ENCODE results near the gene CREB1. TPM values are rescaled to one million over a fixed set of nuclear protein-coding genes. Genes with fewer than 3 reads are reported as not detected.

Gene CREB1
- total RNA-seq, 1 experiment from 2014 or later = 43.5 TPM

DNA sequence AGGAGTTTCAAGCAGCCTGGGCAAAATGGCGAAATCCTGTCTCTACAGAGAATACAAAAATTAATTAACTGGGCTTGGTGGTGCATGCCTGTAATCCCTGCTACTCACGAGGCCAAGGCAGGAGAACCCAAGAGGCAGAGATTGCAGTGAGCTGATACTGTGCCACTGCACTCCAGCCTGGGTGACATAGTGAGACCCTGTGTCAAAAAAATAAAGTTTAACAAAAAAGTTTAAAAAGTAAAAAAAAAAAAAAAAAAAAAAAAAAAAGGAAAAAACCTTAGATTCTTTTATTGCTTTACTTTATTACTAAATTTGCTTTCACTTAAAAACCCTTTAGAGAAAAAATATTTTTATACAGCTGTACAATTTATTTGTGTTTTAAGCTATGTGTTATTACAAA lies 10.7 kb downstream of the CREB1 start:
- Histone ChIP-seq H3K9ac (ENCODE audit: low read length) (no peak overlapping the region), H3K36me3 (ENCODE audit: low read depth, low read length) (peaks cover 2% of the 10 kb centered on the region; the same call in 1 of the 2 replicates), H3K4me2 (ENCODE audit: low read length) (no peak overlapping the region), H3K9me2 (replicated peaks; ENCODE audit: low read length) (no peaks in the 10 kb centered on the region), H4K20me1 (ENCODE audit: low read length) (0 out of 2 replicates have a peak, but pooled peaks cover 3% of the 10 kb centered on the region), H3K4me1 (ENCODE audit: insufficient read depth, low read length) (no peaks in the 10 kb centered on the region), H3K27ac (ENCODE audit: low read length) (no peak overlapping the region), H3K27me3 (ENCODE audit: low read length) (no peaks in the 10 kb centered on the region), H3F3A (ENCODE audit: low read length, unreplicated experiment) (no peaks in the 10 kb centered on the region), H3K9me3 (ENCODE audit: low read length) (no peaks in the 10 kb centered on the region), H3K4me3 (ENCODE audit: low read length) (no peak overlapping the region), H3K79me2 (ENCODE audit: low read length) (peaks cover 94% of the 10 kb centered on the region), H2AFZ (ENCODE audit: low read length) (no peak overlapping the region)
- DNase-seq (no peak), ATAC-seq (no peak)
- ChIA-PET CTCF (no interaction called here), POLR2A (ENCODE audit: unreplicated experiment) (no interaction called here)
- intact Hi-C loops (cut with micrococcal nuclease) = no loop called here
- TF ChIP-seq EZH2 (IDR thresholded peaks at IDR 0.05; ENCODE audit: low read length, unreplicated experiment) (no peak), EZH2phosphoT487 (IDR thresholded peaks at IDR 0.05; ENCODE audit: borderline replicate concordance, low read length) (no peak)
- TF ChIP-seq, protein P1, sequence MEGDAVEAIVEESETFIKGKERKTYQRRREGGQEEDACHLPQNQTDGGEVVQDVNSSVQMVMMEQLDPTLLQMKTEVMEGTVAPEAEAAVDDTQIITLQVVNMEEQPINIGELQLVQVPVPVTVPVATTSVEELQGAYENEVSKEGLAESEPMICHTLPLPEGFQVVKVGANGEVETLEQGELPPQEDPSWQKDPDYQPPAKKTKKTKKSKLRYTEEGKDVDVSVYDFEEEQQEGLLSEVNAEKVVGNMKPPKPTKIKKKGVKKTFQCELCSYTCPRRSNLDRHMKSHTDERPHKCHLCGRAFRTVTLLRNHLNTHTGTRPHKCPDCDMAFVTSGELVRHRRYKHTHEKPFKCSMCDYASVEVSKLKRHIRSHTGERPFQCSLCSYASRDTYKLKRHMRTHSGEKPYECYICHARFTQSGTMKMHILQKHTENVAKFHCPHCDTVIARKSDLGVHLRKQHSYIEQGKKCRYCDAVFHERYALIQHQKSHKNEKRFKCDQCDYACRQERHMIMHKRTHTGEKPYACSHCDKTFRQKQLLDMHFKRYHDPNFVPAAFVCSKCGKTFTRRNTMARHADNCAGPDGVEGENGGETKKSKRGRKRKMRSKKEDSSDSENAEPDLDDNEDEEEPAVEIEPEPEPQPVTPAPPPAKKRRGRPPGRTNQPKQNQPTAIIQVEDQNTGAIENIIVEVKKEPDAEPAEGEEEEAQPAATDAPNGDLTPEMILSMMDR (conservative IDR thresholded peaks at IDR 0.05; ENCODE audit: low read depth, low read length) = no peak
- no TSS peak for BruUV-seq (replicated peaks)

DNA sequence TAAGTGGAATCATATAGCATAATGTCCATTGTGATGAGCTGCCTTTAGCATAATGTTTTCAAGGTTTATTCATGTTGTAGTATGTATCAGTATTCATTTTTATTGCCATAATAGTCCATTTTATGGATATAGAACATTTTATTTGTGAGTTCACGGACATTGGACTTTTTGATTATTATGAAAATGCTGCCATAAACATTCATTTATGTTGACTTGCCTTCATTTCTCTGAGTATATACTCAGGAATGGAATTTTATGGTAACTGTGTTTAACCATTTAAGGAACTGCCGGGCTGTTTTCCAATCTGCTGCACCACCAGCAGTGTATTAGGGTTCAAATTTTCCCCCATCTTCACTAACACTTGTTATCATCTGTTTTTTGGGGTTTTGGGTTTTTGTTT lies 12.2 kb downstream of the CREB1 start:
- no peak overlapping the region for H3K4me3 ChIP-seq (ENCODE audit: low read length)
- intact Hi-C loops (cut with micrococcal nuclease) = no loop called here
- H4K20me1 ChIP-seq (ENCODE audit: low read length) = 0 out of 2 replicates have a peak, but pooled peaks cover 3% of the 10 kb centered on the region
- no TSS peak for BruUV-seq (replicated peaks)
- H3K79me2 ChIP-seq (ENCODE audit: low read length) = peaks cover 94% of the 10 kb centered on the region
- CTCF ChIA-PET = no interaction called here
- ATAC-seq (no peak), DNase-seq (no peak)
- no peaks in the 10 kb centered on the region for H3K4me1 ChIP-seq (ENCODE audit: insufficient read depth, low read length)
- no peaks in the 10 kb centered on the region for H3F3A ChIP-seq (ENCODE audit: low read length, unreplicated experiment)
- H3K4me2 ChIP-seq (ENCODE audit: low read length) = no peak overlapping the region
- H3K9me3 ChIP-seq (ENCODE audit: low read length) = no peaks in the 10 kb centered on the region
- no peak overlapping the region for H3K9ac ChIP-seq (ENCODE audit: low read length)
- H2AFZ ChIP-seq (ENCODE audit: low read length) = no peak overlapping the region
- H3K27me3 ChIP-seq (ENCODE audit: low read length) = no peaks in the 10 kb centered on the region
- POLR2A ChIA-PET (ENCODE audit: unreplicated experiment) = no interaction called here
- no peak overlapping the region for H3K27ac ChIP-seq (ENCODE audit: low read length)
- no peak for TF ChIP-seq EZH2phosphoT487 (IDR thresholded peaks at IDR 0.05; ENCODE audit: borderline replicate concordance, low read length)
- no peak for TF ChIP-seq EZH2 (IDR thresholded peaks at IDR 0.05; ENCODE audit: low read length, unreplicated experiment)
- TF ChIP-seq, protein P1 (conservative IDR thresholded peaks at IDR 0.05; ENCODE audit: low read depth, low read length) = no peak
- peaks cover 3% of the 10 kb centered on the region; the same call in 1 of the 2 replicates for H3K36me3 ChIP-seq (ENCODE audit: low read depth, low read length)
- H3K9me2 ChIP-seq (replicated peaks; ENCODE audit: low read length) = no peaks in the 10 kb centered on the region

DNA sequence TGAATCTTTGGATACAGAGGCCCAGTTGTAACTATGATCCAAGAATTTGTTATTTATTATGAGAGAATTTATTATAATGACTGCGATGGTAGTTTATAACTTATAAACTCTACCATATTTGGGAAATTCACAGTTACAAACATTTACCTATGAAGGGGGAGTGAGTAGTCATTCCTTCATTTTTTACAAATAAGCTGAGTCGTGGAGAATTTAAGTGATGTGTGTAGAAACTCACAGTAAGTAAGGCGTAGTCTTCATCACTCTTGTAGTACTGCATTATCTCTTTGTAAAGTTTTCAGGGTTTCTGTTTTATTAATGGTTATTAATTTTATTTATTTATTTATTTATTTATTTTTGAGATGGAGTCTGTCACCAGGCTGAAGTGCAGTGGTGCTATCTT lies 13.5 kb downstream of the CREB1 start:
- POLR2A ChIA-PET (ENCODE audit: unreplicated experiment) = no interaction called here
- peaks cover 94% of the 10 kb centered on the region for H3K79me2 ChIP-seq (ENCODE audit: low read length)
- no peaks in the 10 kb centered on the region for H3K4me1 ChIP-seq (ENCODE audit: insufficient read depth, low read length)
- no peak overlapping the region for H3K4me3 ChIP-seq (ENCODE audit: low read length)
- no TSS peak for BruUV-seq (replicated peaks)
- no peaks in the 10 kb centered on the region for H3K9me3 ChIP-seq (ENCODE audit: low read length)
- no peaks in the 10 kb centered on the region for H3F3A ChIP-seq (ENCODE audit: low read length, unreplicated experiment)
- no peak overlapping the region for H2AFZ ChIP-seq (ENCODE audit: low read length)
- H3K9ac ChIP-seq (ENCODE audit: low read length) = no peak overlapping the region
- ATAC-seq (no peak), DNase-seq (no peak)
- no peaks in the 10 kb centered on the region for H3K27me3 ChIP-seq (ENCODE audit: low read length)
- 0 out of 2 replicates have a peak, but pooled peaks cover 3% of the 10 kb centered on the region for H3K36me3 ChIP-seq (ENCODE audit: low read depth, low read length)
- H3K27ac ChIP-seq (ENCODE audit: low read length) = no peak overlapping the region
- no peak overlapping the region for H3K4me2 ChIP-seq (ENCODE audit: low read length)
- intact Hi-C loops (cut with micrococcal nuclease) = no loop called here
- 0 out of 2 replicates have a peak, but pooled peaks cover 3% of the 10 kb centered on the region for H4K20me1 ChIP-seq (ENCODE audit: low read length)
- no peak for TF ChIP-seq EZH2 (IDR thresholded peaks at IDR 0.05; ENCODE audit: low read length, unreplicated experiment)
- no peak for TF ChIP-seq EZH2phosphoT487 (IDR thresholded peaks at IDR 0.05; ENCODE audit: borderline replicate concordance, low read length)
- TF ChIP-seq, protein P1 (conservative IDR thresholded peaks at IDR 0.05; ENCODE audit: low read depth, low read length) = no peak
- CTCF ChIA-PET = no interaction called here
- no peaks in the 10 kb centered on the region for H3K9me2 ChIP-seq (replicated peaks; ENCODE audit: low read length)

Data from PC-3 (cell line).